ENCODE results near the gene OR1F1.

Gene OR1F1

DNA sequence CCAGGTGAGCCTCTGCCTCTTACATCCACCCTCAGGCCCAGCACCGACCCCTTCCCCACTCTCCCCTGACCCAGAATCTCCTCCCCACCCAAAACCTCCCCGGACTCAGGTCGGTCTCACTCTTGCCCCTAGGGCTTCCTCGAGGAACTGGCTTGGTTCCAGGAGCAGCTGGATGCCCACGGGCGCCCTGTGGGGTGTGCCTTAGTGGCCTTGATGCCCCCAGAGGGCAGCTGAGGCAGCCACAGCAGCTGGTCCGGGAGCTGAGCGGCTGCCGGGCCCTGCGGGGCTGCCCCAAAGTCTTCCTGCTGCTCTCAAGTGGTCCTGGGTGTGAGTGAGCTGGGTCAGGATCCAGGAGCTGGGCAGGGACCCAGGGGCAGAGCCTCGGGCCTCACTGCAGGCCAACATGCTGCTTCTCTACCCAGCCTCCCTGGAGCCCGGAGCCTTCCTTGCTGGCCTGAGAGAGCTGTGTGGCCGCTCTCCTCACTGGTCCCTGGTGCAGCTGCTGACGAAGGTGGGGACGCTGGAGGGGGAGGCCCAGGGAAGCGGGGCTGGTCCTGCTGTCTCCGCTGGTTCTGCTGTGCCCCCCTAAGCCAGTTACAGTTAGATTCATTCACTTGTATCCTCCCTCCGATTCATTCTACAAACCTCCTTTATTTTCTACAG lies 43.6 kb upstream of the OR1F1 start:
- WGBS (ENCODE audit: extremely low coverage, insufficient coverage, low lambda C conversion rate), result no CpG with 5 or more reads among the region's 18 CpGs
- Histone ChIP-seq H2BK120ac (ENCODE audit: low read depth, low read length) (no peak overlapping the region), H3K23ac (ENCODE audit: low read length) (no peak overlapping the region)

GRCh38 chr16:3145151-3145550 lies 42.9 kb upstream of the OR1F1 start:
- Histone ChIP-seq H3K4me1 (ENCODE audit: control insufficient read depth, low read depth, low read length) (no peaks in the 10 kb centered on the region), H3K23ac (ENCODE audit: low read length) (no peak overlapping the region), H3K56ac (ENCODE audit: low read length) (no peak overlapping the region), H3K4me3 (ENCODE audit: low read length) (no peak overlapping the region), H3K4ac (ENCODE audit: low read depth, low read length) (no peak overlapping the region), H3K9ac (ENCODE audit: low read length) (no peak overlapping the region), H4K8ac (ENCODE audit: low read depth, low read length) (no peak overlapping the region), H3K27me3 (ENCODE audit: insufficient read depth, low read length, poor library complexity) (no peaks in the 10 kb centered on the region), H4K5ac (ENCODE audit: low read length) (no peak overlapping the region), H2BK5ac (ENCODE audit: low read length) (no peak overlapping the region), H3K4me2 (ENCODE audit: low read length) (no peak overlapping the region), H3K36me3 (ENCODE audit: control insufficient read depth, insufficient read depth, low read length) (no peaks in the 10 kb centered on the region), H3K27ac (ENCODE audit: low read depth, low read length) (no peak overlapping the region), H3K18ac (ENCODE audit: low read length) (no peak overlapping the region), H2BK15ac (replicated peaks; ENCODE audit: low read depth) (no peak overlapping the region), H3K79me2 (ENCODE audit: control insufficient read depth, insufficient read depth, low read length) (no peaks in the 10 kb centered on the region), H3K79me1 (ENCODE audit: low read length) (no peaks in the 10 kb centered on the region), H2BK120ac (ENCODE audit: low read depth, low read length) (no peak overlapping the region), H2AK5ac (ENCODE audit: low read length) (no peak overlapping the region)
- no peak for DNase-seq
- WGBS (ENCODE audit: extremely low coverage, insufficient coverage, low lambda C conversion rate), result no CpG with 5 or more reads among the region's 10 CpGs

More for the DNA sequence above, 43.6 kb upstream of the OR1F1 start:
- Histone ChIP-seq H3K79me2 (ENCODE audit: control insufficient read depth, insufficient read depth, low read length) (no peaks in the 10 kb centered on the region), H3K4me3 (ENCODE audit: low read length) (no peak overlapping the region), H3K18ac (ENCODE audit: low read length) (no peak overlapping the region), H3K9ac (ENCODE audit: low read length) (no peak overlapping the region), H2BK5ac (ENCODE audit: low read length) (no peak overlapping the region), H3K36me3 (ENCODE audit: control insufficient read depth, insufficient read depth, low read length) (no peaks in the 10 kb centered on the region), H2BK15ac (replicated peaks; ENCODE audit: low read depth) (no peak overlapping the region), H4K8ac (ENCODE audit: low read depth, low read length) (no peak overlapping the region), H3K56ac (ENCODE audit: low read length) (no peak overlapping the region), H3K4me2 (ENCODE audit: low read length) (no peak overlapping the region), H2AK5ac (ENCODE audit: low read length) (no peak overlapping the region), H3K79me1 (ENCODE audit: low read length) (no peaks in the 10 kb centered on the region), H3K27me3 (ENCODE audit: insufficient read depth, low read length, poor library complexity) (no peaks in the 10 kb centered on the region), H3K4me1 (ENCODE audit: control insufficient read depth, low read depth, low read length) (no peaks in the 10 kb centered on the region), H4K5ac (ENCODE audit: low read length) (no peak overlapping the region), H3K4ac (ENCODE audit: low read depth, low read length) (no peak overlapping the region), H3K27ac (ENCODE audit: low read depth, low read length) (no peak overlapping the region)
- DNase-seq, result no peak

- WGBS (ENCODE audit: extremely low coverage, insufficient coverage, low lambda C conversion rate), result no CpG with 5 or more reads among the region's 12 CpGs
- H3K79me1 ChIP-seq (ENCODE audit: low read length), result no peaks in the 10 kb centered on the region
- H3K36me3 ChIP-seq (ENCODE audit: control insufficient read depth, insufficient read depth, low read length), result no peaks in the 10 kb centered on the region
Observed at GRCh38 chr16:3145660-3146059, 42.3 kb upstream of the OR1F1 start.

DNA sequence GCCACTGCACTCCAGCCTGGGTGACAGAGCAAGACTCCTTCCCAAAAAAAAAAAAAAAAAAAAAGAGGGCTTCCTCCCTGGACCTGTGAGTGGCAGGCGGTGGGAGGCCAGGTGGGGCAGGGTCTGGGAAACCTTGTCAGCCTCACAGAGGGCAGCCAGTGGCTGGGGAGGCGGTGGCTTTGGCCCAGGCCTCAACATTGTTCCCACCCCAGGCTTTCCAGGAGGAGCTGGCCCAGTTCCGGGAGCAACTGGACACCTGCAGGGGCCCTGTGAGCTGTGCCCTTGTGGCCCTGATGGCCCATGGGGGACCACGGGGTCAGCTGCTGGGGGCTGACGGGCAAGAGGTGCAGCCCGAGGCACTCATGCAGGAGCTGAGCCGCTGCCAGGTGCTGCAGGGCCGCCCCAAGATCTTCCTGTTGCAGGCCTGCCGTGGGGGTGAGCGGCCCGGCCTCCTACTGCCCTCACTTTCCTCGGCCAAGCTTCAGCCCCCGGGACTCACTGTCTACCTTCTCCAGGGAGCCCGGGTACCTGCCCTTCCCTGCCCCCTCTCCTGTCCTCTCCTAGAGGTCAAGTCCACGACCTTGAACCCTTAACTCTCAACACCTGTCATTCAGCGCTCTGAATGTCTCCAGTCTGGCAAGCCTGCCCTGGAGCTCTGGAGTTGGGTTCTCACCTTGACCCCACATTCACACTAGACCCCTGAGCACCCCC lies 40.8 kb upstream of the OR1F1 start:
- Histone ChIP-seq H3K4me2 (ENCODE audit: low read length) (no peak overlapping the region), H3K4me3 (ENCODE audit: low read length) (no peak overlapping the region), H3K36me3 (ENCODE audit: control insufficient read depth, insufficient read depth, low read length) (no peaks in the 10 kb centered on the region), H4K8ac (ENCODE audit: low read depth, low read length) (no peak overlapping the region), H3K4me1 (ENCODE audit: control insufficient read depth, low read depth, low read length) (no peaks in the 10 kb centered on the region), H2BK120ac (ENCODE audit: low read depth, low read length) (no peak overlapping the region), H3K18ac (ENCODE audit: low read length) (no peak overlapping the region), H3K27ac (ENCODE audit: low read depth, low read length) (no peak overlapping the region), H3K56ac (ENCODE audit: low read length) (no peak overlapping the region), H3K4ac (ENCODE audit: low read depth, low read length) (no peak overlapping the region), H2BK15ac (replicated peaks; ENCODE audit: low read depth) (no peak overlapping the region), H3K9ac (ENCODE audit: low read length) (no peak overlapping the region), H3K23ac (ENCODE audit: low read length) (no peak overlapping the region), H2BK5ac (ENCODE audit: low read length) (no peak overlapping the region), H2AK5ac (ENCODE audit: low read length) (no peak overlapping the region), H3K27me3 (ENCODE audit: insufficient read depth, low read length, poor library complexity) (no peaks in the 10 kb centered on the region), H4K5ac (ENCODE audit: low read length) (no peak overlapping the region), H3K79me1 (ENCODE audit: low read length) (no peaks in the 10 kb centered on the region), H3K79me2 (ENCODE audit: control insufficient read depth, insufficient read depth, low read length) (no peaks in the 10 kb centered on the region)
- no peak for DNase-seq
- no CpG with 5 or more reads among the region's 16 CpGs for WGBS (ENCODE audit: extremely low coverage, insufficient coverage, low lambda C conversion rate)

More at GRCh38 chr16:3145660-3146059, 42.3 kb upstream of the OR1F1 start:
- no peak overlapping the region for H3K27ac ChIP-seq (ENCODE audit: low read depth, low read length)
- H3K9ac ChIP-seq (ENCODE audit: low read length), result no peak overlapping the region
- H3K27me3 ChIP-seq (ENCODE audit: insufficient read depth, low read length, poor library complexity), result no peaks in the 10 kb centered on the region
- H3K4me3 ChIP-seq (ENCODE audit: low read length), result no peak overlapping the region
- no peak overlapping the region for H3K4ac ChIP-seq (ENCODE audit: low read depth, low read length)
- H4K5ac ChIP-seq (ENCODE audit: low read length), result no peak overlapping the region
- H2BK120ac ChIP-seq (ENCODE audit: low read depth, low read length), result no peak overlapping the region
- no peaks in the 10 kb centered on the region for H3K79me2 ChIP-seq (ENCODE audit: control insufficient read depth, insufficient read depth, low read length)
- H3K4me2 ChIP-seq (ENCODE audit: low read length), result no peak overlapping the region
- no peak overlapping the region for H3K18ac ChIP-seq (ENCODE audit: low read length)
- no peak overlapping the region for H2AK5ac ChIP-seq (ENCODE audit: low read length)
- DNase-seq, result no peak
- H3K4me1 ChIP-seq (ENCODE audit: control insufficient read depth, low read depth, low read length), result no peaks in the 10 kb centered on the region
- H4K8ac ChIP-seq (ENCODE audit: low read depth, low read length), result no peak overlapping the region
- no peak overlapping the region for H2BK5ac ChIP-seq (ENCODE audit: low read length)
- no peak overlapping the region for H2BK15ac ChIP-seq (replicated peaks; ENCODE audit: low read depth)
- no peak overlapping the region for H3K23ac ChIP-seq (ENCODE audit: low read length)
- H3K56ac ChIP-seq (ENCODE audit: low read length), result no peak overlapping the region

DNA sequence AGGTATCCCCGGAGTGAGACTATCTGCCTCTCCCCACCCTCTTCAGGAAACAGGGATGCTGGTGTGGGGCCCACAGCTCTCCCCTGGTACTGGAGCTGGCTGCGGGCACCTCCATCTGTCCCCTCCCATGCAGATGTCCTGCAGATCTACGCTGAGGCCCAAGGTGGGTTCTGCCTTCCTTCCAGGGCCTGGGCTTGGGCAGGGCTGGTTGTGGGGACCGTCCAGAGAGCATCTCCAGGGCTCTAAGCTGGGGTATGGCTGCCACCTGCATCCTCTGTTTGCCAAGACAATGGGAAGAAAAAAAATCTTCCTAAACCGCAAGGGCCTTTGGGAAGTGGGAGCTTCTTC lies 40.3 kb upstream of the OR1F1 start:
- no peak overlapping the region for H4K5ac ChIP-seq (ENCODE audit: low read length)
- no peaks in the 10 kb centered on the region for H3K4me1 ChIP-seq (ENCODE audit: control insufficient read depth, low read depth, low read length)
- H3K56ac ChIP-seq (ENCODE audit: low read length), result no peak overlapping the region
- no peaks in the 10 kb centered on the region for H3K79me1 ChIP-seq (ENCODE audit: low read length)
- no peak overlapping the region for H3K23ac ChIP-seq (ENCODE audit: low read length)
- no peak overlapping the region for H3K4ac ChIP-seq (ENCODE audit: low read depth, low read length)
- H3K9ac ChIP-seq (ENCODE audit: low read length), result no peak overlapping the region
- H3K36me3 ChIP-seq (ENCODE audit: control insufficient read depth, insufficient read depth, low read length), result no peaks in the 10 kb centered on the region
- no peaks in the 10 kb centered on the region for H3K79me2 ChIP-seq (ENCODE audit: control insufficient read depth, insufficient read depth, low read length)
- no peak overlapping the region for H3K27ac ChIP-seq (ENCODE audit: low read depth, low read length)
- no peak overlapping the region for H2BK120ac ChIP-seq (ENCODE audit: low read depth, low read length)
- no peak overlapping the region for H3K18ac ChIP-seq (ENCODE audit: low read length)
- no CpG with 5 or more reads among the region's 5 CpGs for WGBS (ENCODE audit: extremely low coverage, insufficient coverage, low lambda C conversion rate)
- H2AK5ac ChIP-seq (ENCODE audit: low read length), result no peak overlapping the region
- no peak overlapping the region for H4K8ac ChIP-seq (ENCODE audit: low read depth, low read length)
- DNase-seq, result no peak
- no peak overlapping the region for H2BK5ac ChIP-seq (ENCODE audit: low read length)
- H2BK15ac ChIP-seq (replicated peaks; ENCODE audit: low read depth), result no peak overlapping the region
- H3K4me2 ChIP-seq (ENCODE audit: low read length), result no peak overlapping the region
- H3K27me3 ChIP-seq (ENCODE audit: insufficient read depth, low read length, poor library complexity), result no peaks in the 10 kb centered on the region
- no peak overlapping the region for H3K4me3 ChIP-seq (ENCODE audit: low read length)
